Measurements from ENCODE around the gene ACLY. TPM values are rescaled to one million over a fixed set of nuclear protein-coding genes. Genes with fewer than 3 reads are reported as not detected.

ACLY gene
- total and polyA plus RNA-seq, 2 donors (not counting 1 experiment from before 2014, with no cell fraction given) = 40.2 to 91.5 TPM

DNA sequence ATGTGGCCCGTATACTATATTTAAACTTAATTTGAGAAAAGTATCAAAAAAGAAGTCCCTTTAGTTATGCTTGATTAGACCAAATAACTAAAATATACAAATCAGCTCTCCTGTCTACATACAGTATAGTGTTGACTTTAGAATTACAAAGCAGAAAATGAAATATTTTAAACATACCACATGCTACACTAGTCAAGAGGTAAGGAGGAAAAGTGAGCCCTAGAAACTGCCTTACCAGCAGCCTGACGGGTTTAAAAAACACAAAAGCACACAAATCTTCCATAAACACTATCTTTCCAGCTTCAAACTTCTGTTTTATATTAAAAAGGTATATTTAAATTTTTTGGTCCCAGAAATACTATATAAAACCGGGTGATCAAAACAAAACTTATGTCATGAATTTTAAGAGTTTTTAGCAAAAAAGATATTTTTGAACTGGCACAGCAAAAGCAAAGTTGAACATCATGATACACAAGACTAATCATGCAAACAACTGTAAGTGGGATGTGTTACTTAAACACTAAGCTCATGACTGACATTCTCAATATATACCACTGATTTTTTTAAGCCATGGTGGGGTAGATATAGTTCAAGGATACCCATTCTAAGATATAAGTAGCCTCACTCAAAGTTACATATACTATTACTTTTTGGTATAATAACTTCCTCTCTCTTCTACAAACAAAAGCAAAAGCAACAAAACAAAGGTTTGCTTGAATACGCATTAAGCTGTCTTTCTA is 69.3 kb downstream of the ACLY start:
- TF ChIP-seq EZH2 (IDR thresholded peaks at IDR 0.05; ENCODE audit: borderline replicate concordance, insufficient read depth, low read depth, low read length, poor library complexity, severe bottlenecking) = no peak
- TF ChIP-seq CTCF (IDR thresholded peaks at IDR 0.05) = no peak
- ATAC-seq (ENCODE audit: low read depth) = peak; percentile 28
- Mint-ChIP-seq H3K4me3 (no peak overlapping the region), H3K4me1 (peaks cover 33% of the 10 kb centered on the region), H3K9me3 (ENCODE audit: insufficient read depth) (no peaks in the 10 kb centered on the region), H3K27me3 (no peaks in the 10 kb centered on the region), H3K27ac (peak overlapping the region; percentile 23)
- Histone ChIP-seq H2AFZ (ENCODE audit: insufficient read depth, low read depth, low read length, poor library complexity, severe bottlenecking) (no peak overlapping the region), H3K27me3 (replicated peaks in 1 of 4; ENCODE audit: control extremely low read depth in 1 of 4, control insufficient read depth in 3 of 4, insufficient read depth in 4 of 4, low read length in 3 of 4) (no peaks in the 10 kb centered on the region), H4K20me1 (ENCODE audit: control insufficient read depth, insufficient read depth, low read length, poor library complexity, severe bottlenecking) (peaks cover 36% of the 10 kb centered on the region), H3K4me2 (replicated peaks; ENCODE audit: low read depth, low read length, poor library complexity, severe bottlenecking) (no peak overlapping the region), H3K4me1 (ENCODE audit: control insufficient read depth in 2 of 2, insufficient read depth in 2 of 2, low read length in 2 of 2) (peaks cover 8 to 12% of the 10 kb centered on the region in 2 donors), H3K9me3 (ENCODE audit: control extremely low read depth in 1 of 3, control insufficient read depth in 2 of 3, insufficient read depth in 1 of 3, low read length in 2 of 3) (no peaks in the 10 kb centered on the region), H3K27ac (ENCODE audit: low read length in 2 of 2) (peak overlapping the region in 1 of 2 donors; percentile 13), H3K79me2 (ENCODE audit: control insufficient read depth, insufficient read depth, low read length) (peaks cover 43% of the 10 kb centered on the region), H3K36me3 (replicated peaks in 1 of 2; ENCODE audit: control extremely low read depth in 1 of 2, control insufficient read depth in 1 of 2, extremely low read depth in 1 of 2, insufficient read depth in 2 of 2, low read length in 1 of 2) (peaks cover 2 to 18% of the 10 kb centered on the region in 2 experiments), H3K9ac (ENCODE audit: low read length) (no peak overlapping the region), H3K4me3 (ENCODE audit: control extremely low read depth in 1 of 5, extremely low read depth in 1 of 5, insufficient read depth in 1 of 5, low read depth in 2 of 5, low read length in 4 of 5) (no peak overlapping the region)
- intact Hi-C loops (cut with micrococcal nuclease) = no loop called here
- WGBS (ENCODE audit: insufficient coverage) = no CpG with 5 or more reads among the region's 4 CpGs
- ChIA-PET POLR2A (no interaction called here), CTCF (interaction anchor here (0.8 to 1.5 kb wide), 3 partner anchors 10 to 63 kb away, joined by 3 read pairs; partner anchors contain the start of gene JUP)
- no peak for DNase-seq

- Histone ChIP-seq H3K27ac (ENCODE audit: low read length in 2 of 2) (no peak overlapping the region), H3K36me3 (replicated peaks in 1 of 2; ENCODE audit: control extremely low read depth in 1 of 2, control insufficient read depth in 1 of 2, extremely low read depth in 1 of 2, insufficient read depth in 2 of 2, low read length in 1 of 2) (peaks cover 1 to 11% of the 10 kb centered on the region in 2 experiments), H3K27me3 (replicated peaks in 1 of 4; ENCODE audit: control extremely low read depth in 1 of 4, control insufficient read depth in 3 of 4, insufficient read depth in 4 of 4, low read length in 3 of 4) (no peaks in the 10 kb centered on the region), H3K9ac (ENCODE audit: low read length) (no peak overlapping the region), H2AFZ (ENCODE audit: insufficient read depth, low read depth, low read length, poor library complexity, severe bottlenecking) (no peak overlapping the region), H3K4me2 (replicated peaks; ENCODE audit: low read depth, low read length, poor library complexity, severe bottlenecking) (no peak overlapping the region), H3K79me2 (ENCODE audit: control insufficient read depth, insufficient read depth, low read length) (peaks cover 39% of the 10 kb centered on the region), H3K9me3 (ENCODE audit: control extremely low read depth in 1 of 3, control insufficient read depth in 2 of 3, insufficient read depth in 1 of 3, low read length in 2 of 3) (no peaks in the 10 kb centered on the region), H3K4me1 (ENCODE audit: control insufficient read depth in 2 of 2, insufficient read depth in 2 of 2, low read length in 2 of 2) (peaks cover 8 to 12% of the 10 kb centered on the region in 2 donors), H3K4me3 (ENCODE audit: control extremely low read depth in 1 of 5, extremely low read depth in 1 of 5, insufficient read depth in 1 of 5, low read depth in 2 of 5, low read length in 4 of 5) (no peak overlapping the region), H4K20me1 (ENCODE audit: control insufficient read depth, insufficient read depth, low read length, poor library complexity, severe bottlenecking) (peaks cover 29% of the 10 kb centered on the region)
- ATAC-seq (ENCODE audit: low read depth) (no peak), DNase-seq (no peak)
- Mint-ChIP-seq H3K27ac (peak overlapping the region; percentile 23), H3K27me3 (no peaks in the 10 kb centered on the region), H3K4me1 (peaks cover 30% of the 10 kb centered on the region), H3K4me3 (no peak overlapping the region), H3K9me3 (ENCODE audit: insufficient read depth) (no peaks in the 10 kb centered on the region)
- intact Hi-C loops (cut with micrococcal nuclease) = no loop called here
- CTCF ChIA-PET = interaction anchor here (0.9 to 1.5 kb wide), 2 partner anchors 11 to 37 kb away, joined by 3 to 4 read pairs; partner anchors contain the start of gene P3H4
- no peak for TF ChIP-seq CTCF (IDR thresholded peaks at IDR 0.05)
- TF ChIP-seq EZH2 (IDR thresholded peaks at IDR 0.05; ENCODE audit: borderline replicate concordance, insufficient read depth, low read depth, low read length, poor library complexity, severe bottlenecking) = no peak
- POLR2A ChIA-PET = no interaction called here
- no CpG with 5 or more reads among the region's 4 CpGs for WGBS (ENCODE audit: insufficient coverage)
Measured at GRCh38 chr17:41848788-41849187, 70.0 kb downstream of the ACLY start.
